Suprapubic skin (tissue), 3 donors: ENCODE results near the gene KCND2.

Source experiments
- POLR2AphosphoS5 ChIP-seq, 3 donors: sonication (generic); formaldehyde crosslinking; IDR thresholded peaks; one replicate each; pipeline ENCODE4 v1.6.1; 2017; ENCODE audit warnings: antibody characterized with exemption in 3 of 3
- TF ChIP-seq, protein P1 (sequence below), 2 donors: fragments of 200-600 bp in 1 of 2; fragments of 450-650 bp in 1 of 2; sonication (generic) in 1 of 2; IDR thresholded peaks; one replicate each; pipeline ENCODE4 v1.5.1; 2016 to 2019; ENCODE audit warnings: antibody characterized with exemption in 2 of 2, mild to moderate bottlenecking in 1 of 2, moderate library complexity in 1 of 2

DNA sequence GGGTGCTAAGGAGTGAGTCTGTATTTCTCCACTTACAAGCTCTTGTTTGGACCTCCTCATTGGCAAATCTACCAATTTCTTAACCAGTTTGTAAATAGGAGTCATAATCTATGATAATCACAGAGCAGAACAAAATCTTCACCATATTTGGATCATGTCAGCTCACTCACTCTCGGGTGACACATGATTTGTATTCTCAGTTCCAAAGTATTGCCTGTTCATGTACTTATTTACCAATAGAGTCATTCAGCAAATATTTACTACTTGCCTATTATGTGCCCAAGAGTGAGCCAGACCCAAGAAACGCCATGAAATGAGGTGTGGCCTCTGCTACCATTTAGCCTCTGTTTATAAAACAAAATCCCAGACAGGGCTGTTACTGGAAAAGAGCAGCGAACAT lies 470.2 kb downstream of the KCND2 start:
- no peak for TF ChIP-seq POLR2AphosphoS5 (IDR thresholded peaks at IDR 0.05)
- TF ChIP-seq, protein P1, sequence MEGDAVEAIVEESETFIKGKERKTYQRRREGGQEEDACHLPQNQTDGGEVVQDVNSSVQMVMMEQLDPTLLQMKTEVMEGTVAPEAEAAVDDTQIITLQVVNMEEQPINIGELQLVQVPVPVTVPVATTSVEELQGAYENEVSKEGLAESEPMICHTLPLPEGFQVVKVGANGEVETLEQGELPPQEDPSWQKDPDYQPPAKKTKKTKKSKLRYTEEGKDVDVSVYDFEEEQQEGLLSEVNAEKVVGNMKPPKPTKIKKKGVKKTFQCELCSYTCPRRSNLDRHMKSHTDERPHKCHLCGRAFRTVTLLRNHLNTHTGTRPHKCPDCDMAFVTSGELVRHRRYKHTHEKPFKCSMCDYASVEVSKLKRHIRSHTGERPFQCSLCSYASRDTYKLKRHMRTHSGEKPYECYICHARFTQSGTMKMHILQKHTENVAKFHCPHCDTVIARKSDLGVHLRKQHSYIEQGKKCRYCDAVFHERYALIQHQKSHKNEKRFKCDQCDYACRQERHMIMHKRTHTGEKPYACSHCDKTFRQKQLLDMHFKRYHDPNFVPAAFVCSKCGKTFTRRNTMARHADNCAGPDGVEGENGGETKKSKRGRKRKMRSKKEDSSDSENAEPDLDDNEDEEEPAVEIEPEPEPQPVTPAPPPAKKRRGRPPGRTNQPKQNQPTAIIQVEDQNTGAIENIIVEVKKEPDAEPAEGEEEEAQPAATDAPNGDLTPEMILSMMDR (IDR thresholded peaks at IDR 0.05), result no peak
